ENCODE data around the gene CGN.

Gene CGN

GRCh38 chr1:151494741-151495281 lies 16.4 kb upstream of the CGN start (continued):
- no peak for TF ChIP-seq ZNF664 (tag by site-specific recombination; IDR thresholded peaks at IDR 0.05)
- peak; percentile 92 for TF ChIP-seq OSR2 (tag by site-specific recombination; IDR thresholded peaks at IDR 0.05)
- TF ChIP-seq ZNF561 (tag by site-specific recombination; IDR thresholded peaks at IDR 0.05; ENCODE audit: borderline replicate concordance) = 0 out of 2 replicates have a peak, but pooled peaks have one; percentile 65
- no peak for TF ChIP-seq ZNF404 (tag by site-specific recombination; IDR thresholded peaks at IDR 0.05)
- TF ChIP-seq ZNF544 (tag by site-specific recombination; IDR thresholded peaks at IDR 0.05) = no peak
- TF ChIP-seq ZNF623 (tag by site-specific recombination; IDR thresholded peaks at IDR 0.05) = peak; percentile 11
- no peak for TF ChIP-seq ZNF529 (tag by site-specific recombination; IDR thresholded peaks at IDR 0.05; ENCODE audit: insufficient replicate concordance)
- no peak for TF ChIP-seq ZNF223 (tag by site-specific recombination; IDR thresholded peaks at IDR 0.05)
- no peak for TF ChIP-seq ZNF785 (tag by site-specific recombination; IDR thresholded peaks at IDR 0.05)
- TF ChIP-seq ZNF202 (tag by site-specific recombination; IDR thresholded peaks at IDR 0.05; ENCODE audit: borderline replicate concordance) = no peak
- peak; percentile 97 for TF ChIP-seq ZFHX2 (tag by site-specific recombination; conservative IDR thresholded peaks at IDR 0.05)
- no peak for TF ChIP-seq ZNF48 (tag by site-specific recombination; IDR thresholded peaks at IDR 0.05)
- TF ChIP-seq ZNF747 (tag by site-specific recombination; IDR thresholded peaks at IDR 0.05) = no peak
- TF ChIP-seq KLF8 (tag by site-specific recombination; IDR thresholded peaks at IDR 0.05) = peak; percentile 90
- TF ChIP-seq, protein P1, sequence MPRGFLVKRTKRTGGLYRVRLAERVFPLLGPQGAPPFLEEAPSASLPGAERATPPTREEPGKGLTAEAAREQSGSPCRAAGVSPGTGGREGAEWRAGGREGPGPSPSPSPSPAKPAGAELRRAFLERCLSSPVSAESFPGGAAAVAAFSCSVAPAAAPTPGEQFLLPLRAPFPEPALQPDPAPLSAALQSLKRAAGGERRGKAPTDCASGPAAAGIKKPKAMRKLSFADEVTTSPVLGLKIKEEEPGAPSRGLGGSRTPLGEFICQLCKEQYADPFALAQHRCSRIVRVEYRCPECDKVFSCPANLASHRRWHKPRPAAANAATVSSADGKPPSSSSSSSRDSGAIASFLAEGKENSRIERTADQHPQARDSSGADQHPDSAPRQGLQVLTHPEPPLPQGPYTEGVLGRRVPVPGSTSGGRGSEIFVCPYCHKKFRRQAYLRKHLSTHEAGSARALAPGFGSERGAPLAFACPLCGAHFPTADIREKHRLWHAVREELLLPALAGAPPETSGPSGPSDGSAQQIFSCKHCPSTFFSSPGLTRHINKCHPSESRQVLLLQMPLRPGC (tag by site-specific recombination; IDR thresholded peaks at IDR 0.05) = peak; percentile 94
- no peak for TF ChIP-seq ZNF707 (tag by site-specific recombination; IDR thresholded peaks at IDR 0.05)
- TF ChIP-seq ZNF2 (tag by site-specific recombination; IDR thresholded peaks at IDR 0.05) = peak; percentile 42; the same call in 1 of the 2 replicates
- TF ChIP-seq ZNF248 (tag by site-specific recombination; IDR thresholded peaks at IDR 0.05) = no peak
- TF ChIP-seq, protein P2, sequence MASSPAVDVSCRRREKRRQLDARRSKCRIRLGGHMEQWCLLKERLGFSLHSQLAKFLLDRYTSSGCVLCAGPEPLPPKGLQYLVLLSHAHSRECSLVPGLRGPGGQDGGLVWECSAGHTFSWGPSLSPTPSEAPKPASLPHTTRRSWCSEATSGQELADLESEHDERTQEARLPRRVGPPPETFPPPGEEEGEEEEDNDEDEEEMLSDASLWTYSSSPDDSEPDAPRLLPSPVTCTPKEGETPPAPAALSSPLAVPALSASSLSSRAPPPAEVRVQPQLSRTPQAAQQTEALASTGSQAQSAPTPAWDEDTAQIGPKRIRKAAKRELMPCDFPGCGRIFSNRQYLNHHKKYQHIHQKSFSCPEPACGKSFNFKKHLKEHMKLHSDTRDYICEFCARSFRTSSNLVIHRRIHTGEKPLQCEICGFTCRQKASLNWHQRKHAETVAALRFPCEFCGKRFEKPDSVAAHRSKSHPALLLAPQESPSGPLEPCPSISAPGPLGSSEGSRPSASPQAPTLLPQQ (tag by site-specific recombination; IDR thresholded peaks at IDR 0.05) = peak; percentile 82
- no peak for TF ChIP-seq ZNF701 (tag by site-specific recombination; IDR thresholded peaks at IDR 0.05)
- TF ChIP-seq, protein P3, sequence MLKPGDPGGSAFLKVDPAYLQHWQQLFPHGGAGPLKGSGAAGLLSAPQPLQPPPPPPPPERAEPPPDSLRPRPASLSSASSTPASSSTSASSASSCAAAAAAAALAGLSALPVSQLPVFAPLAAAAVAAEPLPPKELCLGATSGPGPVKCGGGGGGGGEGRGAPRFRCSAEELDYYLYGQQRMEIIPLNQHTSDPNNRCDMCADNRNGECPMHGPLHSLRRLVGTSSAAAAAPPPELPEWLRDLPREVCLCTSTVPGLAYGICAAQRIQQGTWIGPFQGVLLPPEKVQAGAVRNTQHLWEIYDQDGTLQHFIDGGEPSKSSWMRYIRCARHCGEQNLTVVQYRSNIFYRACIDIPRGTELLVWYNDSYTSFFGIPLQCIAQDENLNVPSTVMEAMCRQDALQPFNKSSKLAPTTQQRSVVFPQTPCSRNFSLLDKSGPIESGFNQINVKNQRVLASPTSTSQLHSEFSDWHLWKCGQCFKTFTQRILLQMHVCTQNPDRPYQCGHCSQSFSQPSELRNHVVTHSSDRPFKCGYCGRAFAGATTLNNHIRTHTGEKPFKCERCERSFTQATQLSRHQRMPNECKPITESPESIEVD (tag by site-specific recombination; IDR thresholded peaks at IDR 0.05) = peak; percentile 97
- peak; percentile 89 for TF ChIP-seq KLF17 (tag by site-specific recombination; IDR thresholded peaks at IDR 0.05)
- no peak; the same call in 1 of the 2 replicates for TF ChIP-seq GLIS2 (tag by site-specific recombination; IDR thresholded peaks at IDR 0.05)
- TF ChIP-seq ZNF157 (tag by site-specific recombination; IDR thresholded peaks at IDR 0.05) = no peak
- no peak for TF ChIP-seq ZNF211 (tag by site-specific recombination; IDR thresholded peaks at IDR 0.05; ENCODE audit: low read depth)
- TF ChIP-seq ZSCAN30 (tag by site-specific recombination; IDR thresholded peaks at IDR 0.05) = no peak
- no peak for TF ChIP-seq ZNF175 (tag by site-specific recombination; IDR thresholded peaks at IDR 0.05)
- no peak for TF ChIP-seq ZNF548 (tag by site-specific recombination; IDR thresholded peaks at IDR 0.05)
- TF ChIP-seq KLF16 (tag by site-specific recombination; IDR thresholded peaks at IDR 0.05) = peak; percentile 79
- no peak for TF ChIP-seq SALL2 (tag by site-specific recombination; IDR thresholded peaks at IDR 0.05; ENCODE audit: borderline replicate concordance)
- peak; percentile 45; the same call in 1 of the 2 replicates for TF ChIP-seq ZSCAN18 (tag by site-specific recombination; IDR thresholded peaks at IDR 0.05)
- peak; percentile 95 for TF ChIP-seq KLF10 (tag by site-specific recombination; IDR thresholded peaks at IDR 0.05)
- TF ChIP-seq, protein P4, sequence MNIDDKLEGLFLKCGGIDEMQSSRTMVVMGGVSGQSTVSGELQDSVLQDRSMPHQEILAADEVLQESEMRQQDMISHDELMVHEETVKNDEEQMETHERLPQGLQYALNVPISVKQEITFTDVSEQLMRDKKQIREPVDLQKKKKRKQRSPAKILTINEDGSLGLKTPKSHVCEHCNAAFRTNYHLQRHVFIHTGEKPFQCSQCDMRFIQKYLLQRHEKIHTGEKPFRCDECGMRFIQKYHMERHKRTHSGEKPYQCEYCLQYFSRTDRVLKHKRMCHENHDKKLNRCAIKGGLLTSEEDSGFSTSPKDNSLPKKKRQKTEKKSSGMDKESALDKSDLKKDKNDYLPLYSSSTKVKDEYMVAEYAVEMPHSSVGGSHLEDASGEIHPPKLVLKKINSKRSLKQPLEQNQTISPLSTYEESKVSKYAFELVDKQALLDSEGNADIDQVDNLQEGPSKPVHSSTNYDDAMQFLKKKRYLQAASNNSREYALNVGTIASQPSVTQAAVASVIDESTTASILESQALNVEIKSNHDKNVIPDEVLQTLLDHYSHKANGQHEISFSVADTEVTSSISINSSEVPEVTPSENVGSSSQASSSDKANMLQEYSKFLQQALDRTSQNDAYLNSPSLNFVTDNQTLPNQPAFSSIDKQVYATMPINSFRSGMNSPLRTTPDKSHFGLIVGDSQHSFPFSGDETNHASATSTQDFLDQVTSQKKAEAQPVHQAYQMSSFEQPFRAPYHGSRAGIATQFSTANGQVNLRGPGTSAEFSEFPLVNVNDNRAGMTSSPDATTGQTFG (tag by site-specific recombination; IDR thresholded peaks at IDR 0.05; ENCODE audit: borderline replicate concordance) = 0 out of 2 replicates have a peak, but pooled peaks have one; percentile 14

All from HEK293 (cell line).